PC-9 (cell line): ENCODE results near the gene ODC1. TPM values are rescaled to one million over a fixed set of nuclear protein-coding genes. Genes with fewer than 3 reads are reported as not detected.
A peak's percentile ranks its signal among the peaks of the same experiment; 100 is the strongest.

ENCODE experiments used
- BruUV-seq: library from RNA; stranded (reverse); fragments of 400-500 nt; replicated peaks from 2 replicates; lab custom pipeline; 2021; lab: Mats Ljungman, UMichigan
- CTCF ChIA-PET: fragments of 300-600 bp; sonication (Branson Sonifier 250); formaldehyde crosslinking; loops from one replicate; lab custom pipeline; 2022; ENCODE audit warnings: antibody characterized with exemption; lab: Charles Lee
- POLR2A ChIA-PET: fragments of 300-600 bp; sonication (Branson Sonifier 250); formaldehyde crosslinking; loops from one replicate; lab custom pipeline; 2022; ENCODE audit warnings: antibody characterized with exemption; ENCODE audit not compliant: unreplicated experiment; lab: Charles Lee
- DNase-seq, 2 experiments: peaks; one replicate each; pipeline versions ENCODE4 v3.0.0 to v3.0.0-alpha.2; 2015 to 2022; ENCODE audit warnings: mixed read lengths in 1 of 2
- H2AFZ ChIP-seq: fragments of 200-600 bp; sonication (generic); 2 replicates; pipeline ENCODE4 v1.8.1; 2017; ENCODE audit warnings: antibody characterized with exemption
- H3F3A ChIP-seq: fragments of 200-600 bp; sonication (generic); 2 replicates; pipeline ENCODE4 v1.8.1; 2017; ENCODE audit warnings: antibody characterized with exemption, mild to moderate bottlenecking, low read depth; ENCODE audit not compliant: insufficient read depth
- H3K27ac ChIP-seq: fragments of 200-600 bp; sonication (generic); 2 replicates; pipeline ENCODE4 v1.6.1; 2016; ENCODE audit warnings: mixed run types
- H3K27me3 ChIP-seq: fragments of 200-600 bp; sonication (generic); 2 replicates; pipeline ENCODE4 v1.6.1; 2016; ENCODE audit warnings: low read depth, mixed run types; ENCODE audit not compliant: insufficient read depth
- H3K36me3 ChIP-seq: fragments of 200-600 bp; sonication (generic); 2 replicates; pipeline ENCODE4 v1.6.1; 2016; ENCODE audit warnings: low read depth, mixed run types
- H3K4me1 ChIP-seq: fragments of 200-600 bp; sonication (generic); replicated peaks from 2 replicates; pipeline ENCODE4 v1.6.1; 2016; ENCODE audit warnings: mixed run types; ENCODE audit not compliant: insufficient read depth
- H3K4me2 ChIP-seq: fragments of 200-600 bp; sonication (generic); 2 replicates; pipeline ENCODE4 v1.6.1; 2017; ENCODE audit warnings: mixed run types
- H3K4me3 ChIP-seq: fragments of 200-600 bp; sonication (generic); 2 replicates; pipeline ENCODE4 v1.6.1; 2016; ENCODE audit warnings: mixed run types
- H3K79me2 ChIP-seq: fragments of 200-600 bp; sonication (generic); 2 replicates; pipeline ENCODE4 v1.6.1; 2017; ENCODE audit warnings: low read depth, mixed run types
- H3K9me2 ChIP-seq: fragments of 200-600 bp; sonication (generic); 2 replicates; pipeline ENCODE4 v1.8.1; 2017; ENCODE audit warnings: mild to moderate bottlenecking; ENCODE audit not compliant: insufficient read depth
- H3K9me3 ChIP-seq: fragments of 200-600 bp; sonication (generic); 2 replicates; pipeline ENCODE4 v1.8.1; 2016; ENCODE audit warnings: low read depth; ENCODE audit not compliant: insufficient read depth
- H4K20me1 ChIP-seq: fragments of 200-600 bp; sonication (generic); 2 replicates; pipeline ENCODE4 v1.8.1; 2017; ENCODE audit not compliant: insufficient read depth
- CTCF ChIP-seq: fragments of 200-600 bp; sonication (generic); conservative IDR thresholded peaks from 2 replicates; pipeline ENCODE4 v1.6.1; 2017; ENCODE audit warnings: mixed run types, antibody characterized with exemption, mild to moderate bottlenecking, moderate library complexity
- EZH2 ChIP-seq: fragments of 200-600 bp; sonication (generic); IDR thresholded peaks from 2 replicates; pipeline ENCODE4 v1.8.0; 2017; ENCODE audit warnings: antibody characterized with exemption, low read depth
- intact Hi-C: fragments of 100-400 bp; cut with micrococcal nuclease; formaldehyde crosslinking; loops from one replicate; pipeline ENCODE4 v1.10.0; 2022; ENCODE audit not compliant: unreplicated experiment
- total RNA-seq: library from RNA; stranded (reverse); gene quantifications from 2 replicates; pipeline ENCODE4 v1.2.3, GENCODE V29; 2021

ODC1 gene
- total RNA-seq, 1 experiment from 2014 or later = 40.5 TPM

GRCh38 chr2:10452956-10453904 lies 5.1 kb upstream of the ODC1 start:
- BruUV-seq = no TSS peak
- Histone ChIP-seq H3F3A (peaks cover 34% of the 10 kb centered on the region), H3K79me2 (no peaks in the 10 kb centered on the region), H3K27me3 (no peaks in the 10 kb centered on the region), H3K36me3 (no peaks in the 10 kb centered on the region), H4K20me1 (no peaks in the 10 kb centered on the region), H3K4me3 (no peak overlapping the region), H3K4me1 (peaks cover 37% of the 10 kb centered on the region), H2AFZ (no peak overlapping the region), H3K4me2 (no peak overlapping the region; the same call in 1 of the 2 replicates), H3K9me2 (no peaks in the 10 kb centered on the region), H3K9me3 (no peaks in the 10 kb centered on the region), H3K27ac (no peak overlapping the region)
- intact Hi-C loops = loop anchor here (1.0 to 2.0 kb wide), 2 partner anchors 40 to 94 kb away; no protein-coding TSS in a partner anchor
- TF ChIP-seq EZH2 = no peak
- POLR2A ChIA-PET = no interaction called here
- no peak for DNase-seq
- CTCF ChIA-PET = no interaction called here

GRCh38 chr2:10452312-10452711 lies 4.2 kb upstream of the ODC1 start:
- H3K4me3 ChIP-seq = no peak overlapping the region
- H3K4me2 ChIP-seq = peak overlapping the region; percentile 17
- peak overlapping the region; percentile 66 for H3K27ac ChIP-seq
- BruUV-seq = no TSS peak
- POLR2A ChIA-PET = interaction anchor here (0.6 kb wide), 1 partner anchor 976 kb away, joined by 3 read pairs; no protein-coding TSS in a partner anchor
- H3K36me3 ChIP-seq = no peaks in the 10 kb centered on the region
- H3K9me2 ChIP-seq = no peaks in the 10 kb centered on the region
- DNase-seq = peak; percentile 90 to 96
- no peaks in the 10 kb centered on the region for H4K20me1 ChIP-seq
- peaks cover 3% of the 10 kb centered on the region for H3K79me2 ChIP-seq
- no peaks in the 10 kb centered on the region for H3K27me3 ChIP-seq
- H3K4me1 ChIP-seq = peaks cover 37% of the 10 kb centered on the region
- CTCF ChIA-PET = interaction anchor here (0.7 to 1.0 kb wide), 2 partner anchors 17 to 321 kb away, joined by 3 read pairs; no protein-coding TSS in a partner anchor
- intact Hi-C loops = loop anchor here (1.0 to 2.0 kb wide), 2 partner anchors 40 to 95 kb away; no protein-coding TSS in a partner anchor
- peaks cover 34% of the 10 kb centered on the region for H3F3A ChIP-seq
- TF ChIP-seq EZH2 (no peak), CTCF (no peak)
- H2AFZ ChIP-seq = no peak overlapping the region
- H3K9me3 ChIP-seq = no peaks in the 10 kb centered on the region

DNA sequence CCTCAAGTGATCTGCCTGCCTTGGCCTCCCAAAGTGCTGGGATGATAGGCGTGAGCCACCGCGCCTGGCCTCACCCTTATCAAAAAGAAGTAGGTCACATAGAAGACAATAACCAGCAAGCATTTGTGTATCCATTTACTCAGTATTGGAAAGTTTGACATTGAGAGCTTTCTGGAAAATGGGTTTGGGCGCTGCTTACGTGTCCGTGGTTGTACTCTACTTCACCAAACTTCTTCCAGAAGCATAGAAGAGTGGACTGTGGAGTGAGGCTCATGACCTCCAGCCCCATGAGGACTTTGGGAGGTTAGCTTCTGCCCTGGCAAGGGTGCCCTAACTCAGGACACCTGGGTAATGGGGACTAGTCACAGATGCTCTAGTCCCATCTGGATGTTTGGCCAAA lies 3.7 kb upstream of the ODC1 start:
- Histone ChIP-seq H3K36me3 (no peaks in the 10 kb centered on the region), H3K9me2 (no peaks in the 10 kb centered on the region), H3K4me1 (peaks cover 39% of the 10 kb centered on the region), H2AFZ (no peak overlapping the region), H3K9me3 (no peaks in the 10 kb centered on the region), H3K4me2 (peak overlapping the region; percentile 17), H3K4me3 (no peak overlapping the region), H3K27ac (peak overlapping the region; percentile 66), H4K20me1 (no peaks in the 10 kb centered on the region), H3K27me3 (no peaks in the 10 kb centered on the region), H3F3A (peaks cover 34% of the 10 kb centered on the region), H3K79me2 (peaks cover 8% of the 10 kb centered on the region)
- BruUV-seq = no TSS peak
- no peak for DNase-seq
- CTCF ChIA-PET = interaction anchor here (0.7 to 1.0 kb wide), 2 partner anchors 17 to 320 kb away, joined by 3 read pairs; no protein-coding TSS in a partner anchor
- POLR2A ChIA-PET = no interaction called here
- intact Hi-C loops = loop anchor here (1.0 to 2.0 kb wide), 2 partner anchors 41 to 95 kb away; no protein-coding TSS in a partner anchor
- no peak for TF ChIP-seq EZH2
- TF ChIP-seq CTCF = no peak
